Mesenteric fat pad (tissue), 1 donor: ENCODE data around the gene PFKFB2. TPM values are rescaled to one million over a fixed set of nuclear protein-coding genes. Genes with fewer than 3 reads are reported as not detected.

Experiments
- DNase-seq: peaks from one replicate; pipeline ENCODE4 v3.0.0-alpha.2; 2020; ENCODE audit warnings: low spot score
- total RNA-seq: library from RNA; stranded (reverse); fragmentation: NEBNext Ultra II Directional; extraction: Animal tissue kit (Norgen Biotek cat#: 25700); gene quantifications from one replicate; pipeline ENCODE4 v1.2.1, GENCODE V29; 2021
- donor health status: DM: yes; HTN: yes; CAD: no.

The PFKFB2 gene
- total RNA-seq, 1 donor from 2014 or later = 11.1 TPM

DNA sequence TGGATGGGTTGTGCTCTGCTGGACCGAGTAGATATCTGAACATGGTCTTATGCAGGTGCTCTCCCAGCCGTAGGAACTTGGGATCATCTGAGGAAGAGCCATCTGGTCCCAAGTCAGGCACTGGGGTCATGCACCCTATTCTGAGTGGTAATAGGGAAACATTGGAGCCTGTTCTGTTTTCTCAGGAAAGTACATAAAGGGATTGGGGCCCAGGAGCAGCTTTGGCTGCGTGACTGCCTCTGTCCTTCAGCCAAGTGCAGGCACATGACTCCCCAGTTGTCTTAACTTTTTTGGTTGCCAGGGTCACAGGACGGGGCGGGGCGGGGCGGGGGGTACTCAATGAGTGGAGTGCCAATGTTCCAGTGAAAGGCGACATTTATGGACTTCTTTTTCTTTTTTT lies 11.5 kb downstream of the PFKFB2 start:
- DNase-seq = no peak

GRCh38 chr1:207067185-207067584 lies 14.1 kb downstream of the PFKFB2 start:
- no peak for DNase-seq

GRCh38 chr1:207067665-207068064 lies 14.6 kb downstream of the PFKFB2 start:
- DNase-seq = no peak

- DNase-seq = no peak
Measured at GRCh38 chr1:207069061-207069460, 16.0 kb downstream of the PFKFB2 start.

DNA sequence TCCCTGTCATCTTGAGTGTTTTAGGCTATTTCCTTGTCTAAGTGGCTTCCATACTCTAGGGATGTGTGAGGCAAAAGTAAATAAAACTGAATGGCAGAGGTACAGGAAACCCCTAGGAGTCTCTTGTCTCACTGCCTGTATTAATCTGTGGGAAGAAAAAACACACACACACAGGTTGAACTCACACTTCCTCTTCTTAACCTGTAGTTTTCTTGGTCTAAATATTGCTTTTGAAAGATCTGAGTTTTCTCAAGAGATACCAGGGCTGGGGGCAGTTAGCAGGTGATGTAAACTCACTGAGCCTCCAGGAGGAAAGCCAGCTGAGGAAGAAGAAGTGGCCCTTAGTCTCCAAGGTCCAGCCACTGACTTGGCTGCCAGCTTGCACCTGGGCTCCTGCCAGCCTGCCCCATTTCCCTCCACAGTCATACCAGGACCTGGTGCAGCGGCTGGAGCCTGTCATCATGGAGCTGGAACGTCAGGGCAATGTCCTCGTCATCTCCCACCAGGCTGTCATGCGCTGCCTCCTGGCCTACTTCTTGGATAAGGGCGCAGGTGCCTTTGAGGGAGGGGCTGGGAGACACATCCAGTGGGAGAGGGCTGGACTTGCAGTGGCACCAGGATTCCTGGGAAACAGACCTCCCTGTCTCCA lies 16.9 kb downstream of the PFKFB2 start:
- no peak for DNase-seq

- DNase-seq = no peak
Measured at GRCh38 chr1:207070811-207071210, 17.7 kb downstream of the PFKFB2 start.

DNA sequence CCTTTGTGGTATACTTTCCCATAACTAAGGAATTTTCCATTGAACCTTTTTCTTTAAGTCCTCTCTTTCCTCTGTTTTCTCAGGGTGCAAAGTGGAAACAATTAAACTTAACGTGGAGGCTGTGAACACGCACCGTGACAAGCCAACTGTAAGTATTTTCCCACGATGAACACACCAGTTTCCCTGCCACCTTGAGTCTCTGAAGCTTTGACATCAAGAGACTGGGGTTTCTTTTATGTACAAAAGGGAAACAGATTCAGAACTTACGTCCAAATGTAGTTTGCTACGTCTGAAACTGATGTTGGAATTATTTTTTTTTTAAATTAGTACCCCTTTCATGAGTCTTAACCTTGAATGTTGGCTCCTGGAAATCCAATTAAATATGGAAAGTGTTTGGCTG lies 18.4 kb downstream of the PFKFB2 start:
- DNase-seq = no peak

GRCh38 chr1:207072233-207072632 lies 19.2 kb downstream of the PFKFB2 start:
- no peak for DNase-seq

DNA sequence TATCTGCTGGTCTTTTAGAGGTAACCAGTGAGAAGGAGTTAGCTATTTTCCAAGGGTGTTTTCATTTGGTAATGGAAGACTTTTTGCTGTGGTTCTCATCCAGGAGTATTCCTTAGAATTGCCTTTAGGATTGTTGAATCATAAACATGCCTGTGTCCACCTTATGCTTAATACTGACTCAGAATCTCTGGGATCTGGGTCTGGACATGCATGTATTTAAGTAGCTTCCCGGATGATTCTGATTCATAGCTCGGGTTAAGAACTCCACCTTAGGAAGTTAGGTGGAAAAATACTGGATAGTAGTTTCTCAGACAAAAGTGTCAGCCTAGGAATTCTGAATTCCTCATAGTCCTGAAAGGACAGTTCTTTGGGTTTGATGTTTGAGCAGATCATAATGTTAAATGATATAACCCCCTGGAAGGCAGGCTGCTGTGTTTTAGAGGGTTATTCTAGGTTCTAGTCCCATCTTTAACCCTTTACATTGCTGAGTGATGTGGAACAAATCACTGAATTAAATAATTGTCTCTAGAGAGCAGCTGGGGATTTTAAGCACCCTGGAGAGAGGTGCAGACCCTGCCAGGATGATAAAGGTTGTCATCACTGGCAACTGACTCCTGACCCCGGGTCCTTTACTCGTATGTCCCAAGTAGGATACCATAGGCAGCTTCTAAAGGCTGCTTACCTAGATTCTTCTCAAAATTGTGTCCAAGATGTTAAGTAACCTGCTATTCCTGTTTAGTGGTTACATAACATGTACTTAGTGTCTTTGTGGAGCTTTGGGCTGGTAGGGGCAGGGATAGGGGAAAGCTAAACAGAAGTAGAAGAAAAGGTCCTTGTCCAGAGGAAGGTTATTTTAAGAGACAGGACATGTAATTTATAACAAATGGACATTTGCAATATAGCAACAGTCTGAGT lies 21.1 kb downstream of the PFKFB2 start:
- DNase-seq = no peak

- no peak for DNase-seq
Measured at GRCh38 chr1:207076181-207076955, 23.3 kb downstream of the PFKFB2 start.

DNA sequence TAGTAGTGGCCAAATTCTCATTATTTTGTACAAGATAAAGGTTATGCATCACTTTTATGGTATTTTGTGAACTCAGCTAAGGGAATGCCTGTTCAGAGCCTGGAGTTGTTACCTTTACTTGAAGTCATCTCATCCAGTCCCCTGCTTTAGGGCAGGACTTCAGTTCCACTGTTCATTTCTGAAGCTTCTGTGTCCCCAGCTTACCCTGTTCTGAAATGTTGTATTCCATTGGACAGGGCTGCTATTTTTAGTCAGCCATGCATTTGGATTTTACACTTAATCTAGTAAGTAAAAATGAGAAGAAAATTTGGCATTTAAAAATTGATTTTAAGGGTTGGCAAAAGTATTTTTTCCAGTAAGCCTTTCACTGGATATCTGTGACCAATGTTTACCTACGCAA lies 23.9 kb downstream of the PFKFB2 start:
- no peak for DNase-seq

DNA sequence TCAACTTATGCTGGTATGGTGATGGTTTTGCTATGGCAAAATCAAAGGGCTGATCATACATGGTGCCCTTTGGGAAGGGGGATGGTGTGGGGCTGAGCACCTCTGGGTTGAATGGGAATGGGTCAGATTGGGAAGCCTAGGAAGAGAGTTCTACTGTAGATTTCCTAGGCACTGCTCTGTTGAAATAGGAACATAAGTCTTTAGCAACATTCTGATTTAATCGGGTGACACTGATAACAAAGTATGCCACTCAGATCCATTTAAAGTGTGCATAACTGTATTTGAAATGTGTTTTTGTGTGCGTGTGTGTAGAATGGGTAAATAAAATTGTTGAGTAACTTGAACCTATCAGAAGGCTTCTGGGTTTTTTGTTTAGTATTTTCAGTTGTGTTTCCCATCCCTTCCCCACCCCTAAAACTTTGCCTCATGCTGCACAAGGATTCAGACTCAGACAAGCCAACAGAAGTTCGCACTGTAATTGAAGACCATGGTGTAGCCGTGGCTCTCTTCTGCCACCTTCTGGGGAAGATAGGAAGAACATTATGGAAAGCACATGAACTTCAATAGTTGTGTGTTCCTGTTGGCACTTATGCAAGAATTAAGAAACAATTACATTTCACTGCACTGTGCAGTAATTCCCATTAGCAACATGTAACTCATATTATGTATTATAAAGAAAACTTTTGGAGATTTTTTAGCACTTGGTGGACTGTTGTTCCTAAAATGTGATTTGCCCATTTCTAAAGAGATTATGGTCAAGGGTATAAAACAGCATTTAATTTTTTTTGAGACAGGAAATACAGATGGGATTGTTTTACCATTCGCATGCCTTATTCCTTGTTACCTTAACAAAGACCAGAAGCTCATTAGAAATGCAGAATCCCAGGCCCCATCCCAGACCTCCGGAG lies 24.6 kb downstream of the PFKFB2 start:
- no peak for DNase-seq

GRCh38 chr1:207078578-207079132 lies 25.6 kb downstream of the PFKFB2 start:
- no peak for DNase-seq

DNA sequence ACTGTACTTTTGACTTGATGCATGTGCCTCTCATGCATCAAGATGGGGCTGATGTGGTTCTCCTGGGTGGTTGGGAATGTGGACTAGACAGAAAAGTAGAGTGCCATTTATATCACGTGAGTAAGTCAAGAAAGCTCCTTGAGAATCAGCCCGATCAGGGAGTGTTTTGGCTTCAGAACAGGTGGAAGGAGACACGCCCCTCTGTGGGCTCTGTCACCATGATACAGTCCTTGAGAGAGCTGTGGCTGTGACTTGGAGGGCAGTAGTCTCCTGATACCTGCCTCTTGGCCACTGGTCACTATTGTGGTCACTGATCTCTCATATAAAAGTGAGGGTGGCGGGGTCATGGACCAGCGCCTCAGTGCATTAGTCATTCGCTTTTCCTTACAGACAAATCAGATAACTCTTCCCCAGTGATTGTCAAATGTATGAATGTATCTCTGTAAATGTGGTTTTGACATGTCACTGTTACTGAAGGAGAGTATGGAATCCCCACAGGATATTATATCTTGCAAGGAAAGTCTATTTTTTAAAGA lies 26.7 kb downstream of the PFKFB2 start:
- no peak for DNase-seq

DNA sequence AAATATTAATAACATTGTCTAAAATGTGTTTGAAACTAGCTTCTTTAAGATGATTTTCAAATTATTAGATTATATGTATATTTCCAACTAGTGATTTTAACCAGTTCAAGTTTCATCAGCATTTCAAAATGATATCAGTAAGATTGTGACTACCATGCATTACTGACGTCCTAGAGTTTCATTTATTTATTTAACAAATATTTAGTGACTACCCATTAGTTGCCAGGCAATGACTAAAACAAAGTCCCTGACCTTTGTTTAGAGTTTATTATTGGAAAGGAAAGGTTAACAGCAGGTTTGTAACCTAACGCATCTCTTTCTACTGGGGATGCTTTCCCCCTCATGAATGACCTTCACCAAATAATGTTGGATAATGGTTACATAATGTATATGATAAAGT lies 28.0 kb downstream of the PFKFB2 start:
- no peak for DNase-seq

DNA sequence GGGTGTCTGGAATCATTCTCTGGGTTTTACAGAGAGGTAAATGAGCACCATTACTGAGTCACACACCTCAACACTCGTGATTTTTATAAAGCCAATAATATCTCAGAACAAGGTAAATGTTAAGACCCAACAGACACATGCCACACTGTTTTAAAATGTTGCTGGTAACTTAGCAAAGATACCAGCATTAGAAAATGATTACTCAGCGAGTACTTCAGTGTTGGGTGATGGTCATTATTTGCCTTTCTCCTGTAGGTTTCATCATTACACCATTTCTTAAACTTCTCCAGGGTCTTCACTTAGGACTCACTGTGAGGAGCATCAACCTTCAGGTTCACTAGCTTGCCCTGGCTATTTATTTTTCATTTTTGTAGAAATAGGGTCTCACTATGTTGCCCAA lies 28.7 kb downstream of the PFKFB2 start:
- DNase-seq = no peak

GRCh38 chr1:207084232-207084631 lies 31.2 kb downstream of the PFKFB2 start:
- DNase-seq = no peak

DNA sequence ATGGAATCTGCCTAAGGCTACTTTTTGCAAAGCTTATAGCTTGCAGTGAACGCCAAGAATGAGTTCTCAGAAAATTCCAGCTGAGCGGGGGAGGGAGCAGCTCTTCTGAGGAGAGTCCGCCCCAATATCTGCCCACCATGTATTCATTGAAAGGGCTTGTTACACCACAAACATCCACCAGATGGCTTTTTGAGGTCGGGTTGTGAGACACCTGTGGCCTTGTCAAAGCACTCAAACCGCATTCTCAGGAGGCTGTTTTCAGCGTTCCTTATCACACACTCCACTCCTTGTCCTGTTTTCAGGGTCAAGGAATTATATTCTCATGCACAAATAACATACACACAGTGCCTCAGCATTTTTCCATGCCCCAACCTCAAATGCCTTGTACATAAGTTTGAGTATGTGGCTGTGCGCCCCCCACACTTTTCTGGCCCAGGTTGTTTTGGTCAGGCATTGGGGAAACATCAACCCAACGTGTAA lies 31.7 kb downstream of the PFKFB2 start:
- DNase-seq = no peak

- DNase-seq = no peak
Measured at GRCh38 chr1:207085887-207086286, 32.8 kb downstream of the PFKFB2 start.

DNA sequence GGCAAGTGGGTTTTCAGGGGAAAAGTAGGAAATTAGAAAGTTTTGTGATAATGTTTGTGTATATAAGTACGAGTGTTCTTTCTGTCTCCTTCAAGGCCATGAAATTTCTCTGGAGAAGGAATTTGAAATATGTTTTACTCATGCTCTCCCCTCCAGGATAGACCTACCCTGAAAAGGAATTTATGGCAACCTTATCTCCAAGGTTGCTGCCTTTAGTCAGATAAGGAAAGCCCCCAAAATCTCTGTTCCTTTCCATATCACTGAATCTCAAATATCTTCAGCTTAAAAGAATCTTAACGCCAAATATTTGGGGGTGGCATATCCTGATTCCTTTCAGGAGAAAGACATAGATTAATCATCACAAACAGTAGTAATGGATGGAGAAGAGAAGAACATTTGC lies 35.1 kb downstream of the PFKFB2 start:
- no peak for DNase-seq
